GM19240 (cell line): ENCODE results near the gene MPG.

ENCODE experiments used
- DNase-seq: peaks from one replicate; pipeline ENCODE4 v3.0.0; 2011; ENCODE audit warnings: low spot score; ENCODE audit not compliant: insufficient read length

The MPG gene

GRCh38 chr16:50769-51591, 27.0 kb upstream of the MPG start:
- DNase-seq: no peak

GRCh38 chr16:53346-54236, 24.4 kb upstream of the MPG start, which contains the start of the genes POLR3K and SNRNP25:
TSS of gene POLR3K (minus strand) at chr16:53608. CDS start at chr16:53586, 22 bp downstream.
TSS of gene SNRNP25 (plus strand) at chr16:53828. CDS start at chr16:54017, 189 bp downstream.
- DNase-seq: peak; percentile 100

DNA sequence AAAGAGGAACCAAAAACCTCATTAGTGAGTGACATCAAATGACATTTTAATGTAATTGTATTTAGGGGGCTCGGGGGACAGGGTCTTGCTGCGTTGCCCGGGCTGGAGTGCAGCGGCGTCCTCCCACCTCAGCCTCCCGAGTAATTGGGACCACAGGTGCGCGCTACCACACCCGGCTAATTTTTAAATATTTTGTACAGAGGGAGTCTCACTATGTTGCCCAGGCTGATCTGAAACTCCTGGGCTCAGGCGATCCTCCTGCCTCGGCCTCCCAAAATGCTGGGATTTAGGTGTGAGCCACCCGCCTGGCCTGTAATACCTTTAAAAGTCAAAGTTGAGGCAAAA, 23.8 kb upstream of the MPG start:
- no peak for DNase-seq

DNA sequence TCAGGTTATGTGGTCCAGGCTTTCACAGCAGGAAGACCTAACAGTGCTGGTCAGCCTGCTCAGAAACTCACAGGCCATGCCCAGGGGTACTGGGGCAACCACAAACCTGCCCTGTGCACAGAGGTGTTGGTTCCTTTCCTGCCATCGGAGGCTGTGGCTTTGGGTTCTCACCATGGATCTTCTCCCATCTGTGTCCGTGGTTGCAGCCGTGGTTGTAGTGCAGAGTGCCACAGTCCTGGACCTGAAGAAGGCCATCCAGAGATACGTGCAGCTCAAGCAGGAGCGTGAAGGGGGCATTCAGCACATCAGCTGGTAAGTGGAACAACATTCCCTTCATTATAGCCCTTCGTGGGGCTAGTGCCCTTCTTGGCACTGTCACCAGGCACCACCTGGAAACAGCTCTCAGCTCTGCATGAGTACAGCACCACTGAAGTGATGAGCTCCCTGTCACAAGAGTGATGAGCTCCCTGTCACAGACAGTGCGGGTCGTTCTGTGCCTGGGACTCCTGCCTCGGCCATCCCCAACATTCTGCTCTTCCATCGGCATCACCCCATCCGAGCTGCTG, 22.4 kb upstream of the MPG start:
- DNase-seq: no peak

- DNase-seq: no peak
Observed at GRCh38 chr16:56231-56927, 21.6 kb upstream of the MPG start.

GRCh38 chr16:57711-58110, 20.3 kb upstream of the MPG start:
- DNase-seq: no peak

DNA sequence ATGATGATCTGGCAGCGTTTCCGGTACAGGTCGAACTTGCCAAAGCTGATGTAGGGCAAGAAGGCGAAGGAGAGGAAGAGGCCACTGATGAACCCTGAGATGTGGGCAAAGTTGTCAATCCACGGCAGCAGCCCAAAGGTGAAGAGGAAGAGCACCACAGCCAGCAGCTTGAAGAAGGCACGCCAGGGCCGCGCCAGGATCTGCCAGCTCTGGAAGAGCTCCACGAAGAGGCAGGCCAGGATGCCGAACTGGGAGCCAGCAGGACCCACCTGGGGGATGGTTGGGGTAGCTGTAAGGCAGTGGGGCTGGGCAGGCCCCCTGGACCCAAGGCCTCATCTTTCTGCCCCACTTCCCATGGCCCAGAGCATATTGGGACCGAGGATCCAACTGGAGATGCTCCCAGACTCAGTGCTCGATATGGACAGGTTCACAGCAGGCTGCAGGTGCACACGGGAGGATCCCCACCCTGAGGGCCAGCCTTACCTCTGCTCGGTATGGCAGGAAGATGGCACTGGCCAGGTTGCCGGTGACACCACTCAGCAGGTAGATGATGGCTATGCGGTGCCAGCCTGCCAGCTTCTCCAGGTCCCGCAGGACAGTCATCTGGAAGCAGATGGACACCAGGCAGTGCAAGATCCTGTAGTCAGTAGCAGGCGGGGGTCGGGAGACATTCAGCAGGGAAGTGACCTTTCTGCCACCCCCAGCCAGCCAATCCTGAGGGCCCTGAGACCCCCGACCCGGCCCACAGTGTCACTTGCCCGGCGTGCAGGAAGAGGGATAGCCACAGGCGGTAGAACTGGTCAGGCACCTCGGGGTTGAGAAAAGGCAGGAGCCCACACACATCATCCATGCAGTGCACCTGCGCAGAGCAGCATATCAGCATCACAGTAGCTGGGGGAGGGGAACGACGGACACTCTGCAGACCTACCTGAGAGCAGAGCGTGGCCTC, 19.3 kb upstream of the MPG start:
- no peak for DNase-seq

GRCh38 chr16:59440-60059, 18.5 kb upstream of the MPG start:
- DNase-seq: no peak

GRCh38 chr16:60166-60565, 17.9 kb upstream of the MPG start:
- DNase-seq: no peak

- no peak for DNase-seq
Observed at GRCh38 chr16:60929-61878, 16.8 kb upstream of the MPG start.

- no peak for DNase-seq
Observed at GRCh38 chr16:61879-62281, 16.1 kb upstream of the MPG start.

- DNase-seq: no peak
Observed at GRCh38 chr16:62283-62967, 15.6 kb upstream of the MPG start.

GRCh38 chr16:62968-63391, 15.0 kb upstream of the MPG start:
- DNase-seq: no peak

- DNase-seq: no peak
Observed at GRCh38 chr16:63466-63865, 14.6 kb upstream of the MPG start.

DNA sequence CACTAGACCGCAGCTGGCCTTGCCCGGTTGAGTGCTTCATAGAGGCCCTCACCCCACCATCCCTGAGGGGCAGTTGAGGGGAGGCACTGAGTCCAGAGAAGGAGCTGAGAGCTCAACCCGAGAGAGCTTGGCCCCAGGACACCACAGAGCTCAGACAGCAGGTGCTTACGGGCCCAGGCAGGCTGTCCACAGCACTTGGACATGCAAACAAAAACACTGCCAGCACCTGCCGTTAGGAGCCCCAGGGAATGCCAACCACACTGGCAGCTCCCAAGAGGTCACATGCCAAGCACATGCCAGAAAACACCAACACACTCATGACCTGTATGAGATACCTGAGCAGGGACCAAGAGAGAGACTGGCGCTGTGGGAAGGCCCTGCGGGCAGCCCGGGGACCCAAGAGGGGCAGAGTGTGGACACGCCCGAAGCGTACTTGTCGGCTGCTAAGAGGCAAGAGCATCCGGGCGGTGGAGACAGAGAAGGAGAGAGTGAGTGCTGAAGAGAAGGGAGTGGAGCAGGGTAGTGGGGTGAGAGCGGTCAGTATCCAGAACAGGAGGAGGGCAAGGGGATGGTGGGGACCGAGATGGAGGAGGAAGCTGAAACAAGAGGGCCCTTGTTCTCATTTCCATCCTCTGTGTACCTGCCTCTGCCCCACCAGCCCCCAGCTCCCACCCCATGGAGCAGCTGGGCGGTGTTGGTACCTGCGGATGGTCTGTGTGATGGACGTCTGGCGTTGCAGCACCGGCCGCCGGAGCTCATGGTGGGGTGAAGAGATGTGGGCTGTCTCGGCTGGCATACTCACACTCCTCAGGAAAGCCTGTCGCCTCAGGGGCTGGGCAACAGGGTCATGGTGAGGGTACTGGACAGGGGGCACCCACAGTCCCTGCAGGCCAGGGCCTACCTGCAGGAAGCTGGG, 13.8 kb upstream of the MPG start:
- DNase-seq: no peak

- no peak for DNase-seq
Observed at GRCh38 chr16:64914-65255, 13.1 kb upstream of the MPG start.

GRCh38 chr16:65745-66144, 12.3 kb upstream of the MPG start:
- DNase-seq: peak; percentile 98
